ENCODE data around the gene LRRC25.

The LRRC25 gene

DNA sequence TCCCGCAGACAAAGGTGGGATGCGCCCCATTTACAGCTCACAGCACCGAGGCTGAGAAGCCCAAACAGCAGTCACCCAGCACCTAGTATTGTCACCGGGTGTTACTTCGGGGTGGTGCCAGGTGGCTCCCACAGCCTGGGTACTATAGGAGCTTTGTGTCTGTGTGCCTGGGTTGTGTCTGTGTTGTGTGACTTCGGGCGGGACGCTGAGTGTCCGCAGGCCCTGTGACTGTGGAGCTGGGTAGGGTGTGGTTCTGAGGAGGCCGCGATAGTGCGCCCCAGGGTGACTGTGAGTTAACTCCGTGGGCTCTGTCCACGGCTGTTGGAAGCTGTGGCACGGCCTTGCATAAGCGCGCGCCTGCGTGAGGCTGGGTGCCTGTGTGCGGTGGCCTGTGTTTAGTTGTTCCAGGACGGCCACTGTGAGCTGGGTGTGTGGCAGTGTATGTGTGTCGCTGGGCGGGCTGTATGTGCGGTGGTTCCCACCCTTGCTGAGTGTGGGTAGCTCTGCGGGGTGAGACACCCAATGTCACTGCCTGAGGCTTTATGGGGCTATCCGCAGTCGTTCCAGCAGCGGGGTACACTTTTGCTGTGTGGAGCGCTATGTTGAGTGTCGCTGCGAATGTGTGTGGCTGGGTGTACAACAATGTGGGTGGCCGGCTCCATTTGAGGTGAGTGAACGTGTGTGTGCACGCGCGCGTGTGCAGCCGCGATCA is 21.2 kb upstream of the LRRC25 start (continued):
- TF ChIP-seq, protein P1, sequence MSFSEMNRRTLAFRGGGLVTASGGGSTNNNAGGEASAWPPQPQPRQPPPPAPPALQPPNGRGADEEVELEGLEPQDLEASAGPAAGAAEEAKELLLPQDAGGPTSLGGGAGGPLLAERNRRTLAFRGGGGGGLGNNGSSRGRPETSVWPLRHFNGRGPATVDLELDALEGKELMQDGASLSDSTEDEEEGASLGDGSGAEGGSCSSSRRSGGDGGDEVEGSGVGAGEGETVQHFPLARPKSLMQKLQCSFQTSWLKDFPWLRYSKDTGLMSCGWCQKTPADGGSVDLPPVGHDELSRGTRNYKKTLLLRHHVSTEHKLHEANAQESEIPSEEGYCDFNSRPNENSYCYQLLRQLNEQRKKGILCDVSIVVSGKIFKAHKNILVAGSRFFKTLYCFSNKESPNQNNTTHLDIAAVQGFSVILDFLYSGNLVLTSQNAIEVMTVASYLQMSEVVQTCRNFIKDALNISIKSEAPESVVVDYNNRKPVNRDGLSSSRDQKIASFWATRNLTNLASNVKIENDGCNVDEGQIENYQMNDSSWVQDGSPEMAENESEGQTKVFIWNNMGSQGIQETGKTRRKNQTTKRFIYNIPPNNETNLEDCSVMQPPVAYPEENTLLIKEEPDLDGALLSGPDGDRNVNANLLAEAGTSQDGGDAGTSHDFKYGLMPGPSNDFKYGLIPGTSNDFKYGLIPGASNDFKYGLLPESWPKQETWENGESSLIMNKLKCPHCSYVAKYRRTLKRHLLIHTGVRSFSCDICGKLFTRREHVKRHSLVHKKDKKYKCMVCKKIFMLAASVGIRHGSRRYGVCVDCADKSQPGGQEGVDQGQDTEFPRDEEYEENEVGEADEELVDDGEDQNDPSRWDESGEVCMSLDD (tag by site-specific recombination; IDR thresholded peaks at IDR 0.05) = peak; percentile 80
- peak; percentile 73; the same call in 1 of the 2 replicates for TF ChIP-seq KLF1 (tag by site-specific recombination; IDR thresholded peaks at IDR 0.05)
- no peak for TF ChIP-seq ZNF16 (tag by site-specific recombination; IDR thresholded peaks at IDR 0.05; ENCODE audit: low read depth)
- TF ChIP-seq ZNF654 (tag by site-specific recombination; IDR thresholded peaks at IDR 0.05; ENCODE audit: low read depth) = no peak
- TF ChIP-seq ZNF169 (tag by site-specific recombination; IDR thresholded peaks at IDR 0.05) = no peak
- TF ChIP-seq KLF9 (tag by site-specific recombination; IDR thresholded peaks at IDR 0.05; ENCODE audit: low read depth) = peak; percentile 73
- TF ChIP-seq ZNF837 (tag by site-specific recombination; IDR thresholded peaks at IDR 0.05) = no peak
- TF ChIP-seq ZNF19 (tag by site-specific recombination; IDR thresholded peaks at IDR 0.05; ENCODE audit: low read depth) = no peak
- TF ChIP-seq, protein P2, sequence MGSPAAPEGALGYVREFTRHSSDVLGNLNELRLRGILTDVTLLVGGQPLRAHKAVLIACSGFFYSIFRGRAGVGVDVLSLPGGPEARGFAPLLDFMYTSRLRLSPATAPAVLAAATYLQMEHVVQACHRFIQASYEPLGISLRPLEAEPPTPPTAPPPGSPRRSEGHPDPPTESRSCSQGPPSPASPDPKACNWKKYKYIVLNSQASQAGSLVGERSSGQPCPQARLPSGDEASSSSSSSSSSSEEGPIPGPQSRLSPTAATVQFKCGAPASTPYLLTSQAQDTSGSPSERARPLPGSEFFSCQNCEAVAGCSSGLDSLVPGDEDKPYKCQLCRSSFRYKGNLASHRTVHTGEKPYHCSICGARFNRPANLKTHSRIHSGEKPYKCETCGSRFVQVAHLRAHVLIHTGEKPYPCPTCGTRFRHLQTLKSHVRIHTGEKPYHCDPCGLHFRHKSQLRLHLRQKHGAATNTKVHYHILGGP (tag by site-specific recombination; IDR thresholded peaks at IDR 0.05) = no peak
- TF ChIP-seq ZNF76 (tag by site-specific recombination; IDR thresholded peaks at IDR 0.05; ENCODE audit: borderline replicate concordance, low read depth) = no peak
- TF ChIP-seq ZNF768 (tag by site-specific recombination; IDR thresholded peaks at IDR 0.05) = no peak
- no peak; the same call in 1 of the 2 replicates for TF ChIP-seq SP2 (tag by site-specific recombination; IDR thresholded peaks at IDR 0.05)
- TF ChIP-seq ZNF292 (tag by site-specific recombination; IDR thresholded peaks at IDR 0.05; ENCODE audit: borderline replicate concordance, low read depth) = no peak
- TF ChIP-seq, protein P3, sequence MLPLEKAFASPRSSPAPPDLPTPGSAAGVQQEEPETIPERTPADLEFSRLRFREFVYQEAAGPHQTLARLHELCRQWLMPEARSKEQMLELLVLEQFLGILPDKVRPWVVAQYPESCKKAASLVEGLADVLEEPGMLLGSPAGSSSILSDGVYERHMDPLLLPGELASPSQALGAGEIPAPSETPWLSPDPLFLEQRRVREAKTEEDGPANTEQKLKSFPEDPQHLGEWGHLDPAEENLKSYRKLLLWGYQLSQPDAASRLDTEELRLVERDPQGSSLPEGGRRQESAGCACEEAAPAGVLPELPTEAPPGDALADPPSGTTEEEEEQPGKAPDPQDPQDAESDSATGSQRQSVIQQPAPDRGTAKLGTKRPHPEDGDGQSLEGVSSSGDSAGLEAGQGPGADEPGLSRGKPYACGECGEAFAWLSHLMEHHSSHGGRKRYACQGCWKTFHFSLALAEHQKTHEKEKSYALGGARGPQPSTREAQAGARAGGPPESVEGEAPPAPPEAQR (tag by site-specific recombination; IDR thresholded peaks at IDR 0.05) = no peak
- no peak for TF ChIP-seq ZNF221 (tag by site-specific recombination; IDR thresholded peaks at IDR 0.05; ENCODE audit: borderline replicate concordance)
- no peak for TF ChIP-seq HOXC10 (CRISPR knock-in tag; IDR thresholded peaks at IDR 0.05)
- no peak for TF ChIP-seq KLF16 (tag by site-specific recombination; IDR thresholded peaks at IDR 0.05)
- no peak for TF ChIP-seq ZNF529 (tag by site-specific recombination; IDR thresholded peaks at IDR 0.05; ENCODE audit: insufficient replicate concordance)
- TF ChIP-seq ZNF248 (tag by site-specific recombination; IDR thresholded peaks at IDR 0.05) = no peak
- no peak for TF ChIP-seq ZNF266 (tag by site-specific recombination; IDR thresholded peaks at IDR 0.05; ENCODE audit: low read depth)
- no peak for TF ChIP-seq ZNF311 (tag by site-specific recombination; IDR thresholded peaks at IDR 0.05; ENCODE audit: borderline replicate concordance)
- TF ChIP-seq BCL11A (tag by site-specific recombination; IDR thresholded peaks at IDR 0.05; ENCODE audit: low read depth) = 0 out of 2 replicates have a peak, but pooled peaks have one; percentile 18
- TF ChIP-seq ZFP41 (tag by site-specific recombination; IDR thresholded peaks at IDR 0.05; ENCODE audit: borderline replicate concordance) = no peak
- no peak for TF ChIP-seq YY2 (tag by site-specific recombination; IDR thresholded peaks at IDR 0.05)
- TF ChIP-seq ZIC2 (tag by site-specific recombination; IDR thresholded peaks at IDR 0.05) = peak; percentile 95
- TF ChIP-seq ZNF2 (tag by site-specific recombination; IDR thresholded peaks at IDR 0.05) = peak; percentile 83
- TF ChIP-seq, protein P4, sequence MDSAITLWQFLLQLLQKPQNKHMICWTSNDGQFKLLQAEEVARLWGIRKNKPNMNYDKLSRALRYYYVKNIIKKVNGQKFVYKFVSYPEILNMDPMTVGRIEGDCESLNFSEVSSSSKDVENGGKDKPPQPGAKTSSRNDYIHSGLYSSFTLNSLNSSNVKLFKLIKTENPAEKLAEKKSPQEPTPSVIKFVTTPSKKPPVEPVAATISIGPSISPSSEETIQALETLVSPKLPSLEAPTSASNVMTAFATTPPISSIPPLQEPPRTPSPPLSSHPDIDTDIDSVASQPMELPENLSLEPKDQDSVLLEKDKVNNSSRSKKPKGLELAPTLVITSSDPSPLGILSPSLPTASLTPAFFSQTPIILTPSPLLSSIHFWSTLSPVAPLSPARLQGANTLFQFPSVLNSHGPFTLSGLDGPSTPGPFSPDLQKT (IDR thresholded peaks at IDR 0.05; ENCODE audit: borderline replicate concordance, low read depth, low read length) = no peak
- peak; percentile 52; the same call in 1 of the 2 replicates for TF ChIP-seq ZEB2 (tag by site-specific recombination; IDR thresholded peaks at IDR 0.05)
- TF ChIP-seq ZNF701 (tag by site-specific recombination; IDR thresholded peaks at IDR 0.05) = no peak
- TF ChIP-seq ZFP69B (tag by site-specific recombination; IDR thresholded peaks at IDR 0.05) = peak; percentile 95
- TF ChIP-seq ZFP37 (tag by site-specific recombination; IDR thresholded peaks at IDR 0.05) = no peak
- TF ChIP-seq ZNF560 (tag by site-specific recombination; IDR thresholded peaks at IDR 0.05; ENCODE audit: borderline replicate concordance) = no peak
- TF ChIP-seq IKZF3 (tag by site-specific recombination; IDR thresholded peaks at IDR 0.05) = no peak
- TF ChIP-seq, protein P5, sequence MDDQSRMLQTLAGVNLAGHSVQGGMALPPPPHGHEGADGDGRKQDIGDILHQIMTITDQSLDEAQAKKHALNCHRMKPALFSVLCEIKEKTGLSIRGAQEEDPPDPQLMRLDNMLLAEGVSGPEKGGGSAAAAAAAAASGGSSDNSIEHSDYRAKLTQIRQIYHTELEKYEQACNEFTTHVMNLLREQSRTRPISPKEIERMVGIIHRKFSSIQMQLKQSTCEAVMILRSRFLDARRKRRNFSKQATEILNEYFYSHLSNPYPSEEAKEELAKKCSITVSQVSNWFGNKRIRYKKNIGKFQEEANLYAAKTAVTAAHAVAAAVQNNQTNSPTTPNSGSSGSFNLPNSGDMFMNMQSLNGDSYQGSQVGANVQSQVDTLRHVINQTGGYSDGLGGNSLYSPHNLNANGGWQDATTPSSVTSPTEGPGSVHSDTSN (CRISPR knock-in tag; IDR thresholded peaks at IDR 0.05) = no peak

Measured in HEK293 (cell line).